D721Med (cell line): Measurements from ENCODE around the gene RIC8A.

Source experiments
- DNase-seq: peaks from one replicate; pipeline ENCODE4 v3.0.0; 2011; ENCODE audit warnings: low spot score; ENCODE audit not compliant: insufficient read length
- FAIRE-seq: peaks from 2 replicates; lab custom pipeline; 2011; peaks lifted over from hg19 to GRCh38; lab: Jason Lieb, UNC
- TF ChIP-seq, protein P1 (sequence below): IDR thresholded peaks from 2 replicates; pipeline ENCODE4 v1.5.1; 2012; ENCODE audit warnings: mild to moderate bottlenecking, control low read depth; ENCODE audit not compliant: insufficient read depth; ENCODE audit errors: missing control alignments

The RIC8A gene

DNA sequence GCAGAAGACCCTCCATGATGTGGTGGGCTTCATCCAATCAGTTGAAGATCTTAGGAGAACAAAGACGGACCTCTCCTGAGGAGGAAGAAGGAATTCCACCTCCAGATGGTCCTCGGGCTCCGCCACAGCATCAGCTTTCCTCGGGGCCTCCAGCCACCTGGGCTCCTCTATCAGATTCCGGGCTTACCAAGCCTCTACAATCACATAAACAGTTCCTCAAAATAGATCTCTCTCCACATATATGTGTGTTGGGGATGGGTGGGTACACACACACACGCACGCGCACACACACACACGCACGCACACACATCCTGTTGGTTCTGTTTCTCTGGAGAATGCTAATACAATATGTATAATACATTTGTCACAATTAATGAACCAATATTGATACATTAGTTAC, 51.9 kb downstream of the RIC8A start:
- TF ChIP-seq, protein P1, sequence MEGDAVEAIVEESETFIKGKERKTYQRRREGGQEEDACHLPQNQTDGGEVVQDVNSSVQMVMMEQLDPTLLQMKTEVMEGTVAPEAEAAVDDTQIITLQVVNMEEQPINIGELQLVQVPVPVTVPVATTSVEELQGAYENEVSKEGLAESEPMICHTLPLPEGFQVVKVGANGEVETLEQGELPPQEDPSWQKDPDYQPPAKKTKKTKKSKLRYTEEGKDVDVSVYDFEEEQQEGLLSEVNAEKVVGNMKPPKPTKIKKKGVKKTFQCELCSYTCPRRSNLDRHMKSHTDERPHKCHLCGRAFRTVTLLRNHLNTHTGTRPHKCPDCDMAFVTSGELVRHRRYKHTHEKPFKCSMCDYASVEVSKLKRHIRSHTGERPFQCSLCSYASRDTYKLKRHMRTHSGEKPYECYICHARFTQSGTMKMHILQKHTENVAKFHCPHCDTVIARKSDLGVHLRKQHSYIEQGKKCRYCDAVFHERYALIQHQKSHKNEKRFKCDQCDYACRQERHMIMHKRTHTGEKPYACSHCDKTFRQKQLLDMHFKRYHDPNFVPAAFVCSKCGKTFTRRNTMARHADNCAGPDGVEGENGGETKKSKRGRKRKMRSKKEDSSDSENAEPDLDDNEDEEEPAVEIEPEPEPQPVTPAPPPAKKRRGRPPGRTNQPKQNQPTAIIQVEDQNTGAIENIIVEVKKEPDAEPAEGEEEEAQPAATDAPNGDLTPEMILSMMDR, result no peak
- DNase-seq (no peak), FAIRE-seq (no peak)

DNA sequence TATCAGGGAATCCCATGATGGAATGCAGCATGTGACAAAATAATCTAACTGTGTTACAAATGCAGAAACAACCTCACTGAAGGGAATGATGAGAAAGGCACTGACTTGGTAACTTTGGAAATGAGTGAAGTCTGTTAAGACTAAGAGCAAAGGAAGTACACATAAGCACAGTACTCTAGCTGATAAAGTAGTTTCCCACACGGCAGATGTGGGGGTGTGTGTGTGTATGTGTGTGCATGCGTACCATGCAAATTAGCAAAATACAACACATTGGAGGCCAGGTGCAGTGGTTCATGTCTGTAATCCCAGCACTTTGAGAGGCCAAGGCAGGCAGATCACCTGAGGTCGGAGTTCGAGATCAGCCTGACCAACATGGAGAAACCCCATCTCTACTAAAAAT, 54.1 kb downstream of the RIC8A start:
- DNase-seq, result no peak
- no peak for FAIRE-seq
- TF ChIP-seq, protein P1, result no peak
